RKO (cell line): ENCODE results near the gene MDM2.
A peak's percentile ranks its signal among the peaks of the same experiment; 100 is the strongest.

ENCODE experiments used
- DNase-seq: peaks from one replicate; pipeline ENCODE4 v3.0.0-alpha.2; 2016; ENCODE audit warnings: low spot score

The MDM2 gene

GRCh38 chr12:68853396-68854077 is 45.6 kb downstream of the MDM2 start:
- no peak for DNase-seq

- no peak for DNase-seq
Observed at GRCh38 chr12:68854078-68854468, 46.1 kb downstream of the MDM2 start.

- DNase-seq, result no peak
Observed at GRCh38 chr12:68854554-68854953, 46.6 kb downstream of the MDM2 start.

- no peak for DNase-seq
Observed at GRCh38 chr12:68855111-68855510, 47.1 kb downstream of the MDM2 start.

- no peak for DNase-seq
Observed at GRCh38 chr12:68855771-68856170, 47.8 kb downstream of the MDM2 start.

GRCh38 chr12:68856510-68856909 is 48.5 kb downstream of the MDM2 start:
- DNase-seq, result no peak

- DNase-seq, result no peak
Observed at GRCh38 chr12:68861890-68862289, 53.9 kb downstream of the MDM2 start.

GRCh38 chr12:68863109-68863770 is 55.3 kb downstream of the MDM2 start:
- no peak for DNase-seq

- peak; percentile 80 for DNase-seq
Observed at GRCh38 chr12:68863886-68864454, 56.0 kb downstream of the MDM2 start.

GRCh38 chr12:68864604-68865003 is 56.6 kb downstream of the MDM2 start:
- no peak for DNase-seq

GRCh38 chr12:68865399-68866164 is 57.6 kb downstream of the MDM2 start:
- no peak for DNase-seq

- no peak for DNase-seq
Observed at GRCh38 chr12:68866950-68867349, 59.0 kb downstream of the MDM2 start.

- no peak for DNase-seq
Observed at GRCh38 chr12:68867606-68868005, 59.6 kb downstream of the MDM2 start.

- no peak for DNase-seq
Observed at GRCh38 chr12:68868043-68868790, 60.2 kb downstream of the MDM2 start.

GRCh38 chr12:68870011-68870410 is 62.0 kb downstream of the MDM2 start:
- DNase-seq, result no peak

- no peak for DNase-seq
Observed at GRCh38 chr12:68870443-68870842, 62.5 kb downstream of the MDM2 start.

- no peak for DNase-seq
Observed at GRCh38 chr12:68871396-68871795, 63.4 kb downstream of the MDM2 start.

GRCh38 chr12:68871921-68872320 is 63.9 kb downstream of the MDM2 start:
- peak; percentile 45 for DNase-seq

GRCh38 chr12:68873316-68873715 is 65.3 kb downstream of the MDM2 start:
- DNase-seq, result no peak

GRCh38 chr12:68876461-68876860 is 68.5 kb downstream of the MDM2 start:
- no peak for DNase-seq

- no peak for DNase-seq
Observed at GRCh38 chr12:68877583-68877982, 69.6 kb downstream of the MDM2 start.

- DNase-seq, result no peak
Observed at GRCh38 chr12:68878283-68878682, 70.3 kb downstream of the MDM2 start.
